ENCODE data around the gene PLXND1. TPM values are rescaled to one million over a fixed set of nuclear protein-coding genes. Genes with fewer than 3 reads are reported as not detected.
A peak's percentile ranks its signal among the peaks of the same experiment; 100 is the strongest.

Gene PLXND1
- total and polyA plus RNA-seq, 9 donors: 91.2 to 175 (median 141) TPM

- Histone ChIP-seq H3K27ac (ENCODE audit: low read length) (no peak overlapping the region), H3K9me3 (replicated peaks; ENCODE audit: control insufficient read depth, low read depth, low read length) (no peaks in the 10 kb centered on the region), H3K4me1 (ENCODE audit: control insufficient read depth, insufficient read depth, low read length) (peaks cover 40% of the 10 kb centered on the region), H3K4me3 (ENCODE audit: low read length) (no peak overlapping the region), H3K36me3 (ENCODE audit: control insufficient read depth, insufficient read depth, low read length) (peaks cover 72% of the 10 kb centered on the region), H3K27me3 (ENCODE audit: control insufficient read depth, insufficient read depth, low read length) (no peaks in the 10 kb centered on the region)
- WGBS (ENCODE audit: insufficient coverage): 70% methylated on average over 2 of the region's 6 CpGs
- no peak for DNase-seq
These were observed 38.5 kb downstream of the PLXND1 start for GRCh38 chr3:129567939-129568338.

GRCh38 chr3:129567176-129567705 is 39.2 kb downstream of the PLXND1 start:
- H3K4me1 ChIP-seq (ENCODE audit: control insufficient read depth, insufficient read depth, low read length): peaks cover 40% of the 10 kb centered on the region
- H3K36me3 ChIP-seq (ENCODE audit: control insufficient read depth, insufficient read depth, low read length): peaks cover 72% of the 10 kb centered on the region
- peak overlapping the region; percentile 62 for H3K27ac ChIP-seq (ENCODE audit: low read length)
- DNase-seq: peak; percentile 84
- H3K9me3 ChIP-seq (replicated peaks; ENCODE audit: control insufficient read depth, low read depth, low read length): no peaks in the 10 kb centered on the region
- WGBS (ENCODE audit: insufficient coverage): 35% methylated on average over 13 of the region's 18 CpGs
- H3K4me3 ChIP-seq (ENCODE audit: low read length): no peak overlapping the region
- no peaks in the 10 kb centered on the region for H3K27me3 ChIP-seq (ENCODE audit: control insufficient read depth, insufficient read depth, low read length)

- Histone ChIP-seq H3K4me1 (ENCODE audit: control insufficient read depth, insufficient read depth, low read length) (peaks cover 53% of the 10 kb centered on the region), H3K9me3 (replicated peaks; ENCODE audit: control insufficient read depth, low read depth, low read length) (no peaks in the 10 kb centered on the region), H3K27ac (ENCODE audit: low read length) (no peak overlapping the region), H3K4me3 (ENCODE audit: low read length) (no peak overlapping the region), H3K27me3 (ENCODE audit: control insufficient read depth, insufficient read depth, low read length) (no peaks in the 10 kb centered on the region), H3K36me3 (ENCODE audit: control insufficient read depth, insufficient read depth, low read length) (peaks cover 67% of the 10 kb centered on the region)
- no peak for DNase-seq
- WGBS (ENCODE audit: insufficient coverage): 86% methylated on average over 2 of the region's 7 CpGs
These were observed 40.6 kb downstream of the PLXND1 start for GRCh38 chr3:129565902-129566301.

DNA sequence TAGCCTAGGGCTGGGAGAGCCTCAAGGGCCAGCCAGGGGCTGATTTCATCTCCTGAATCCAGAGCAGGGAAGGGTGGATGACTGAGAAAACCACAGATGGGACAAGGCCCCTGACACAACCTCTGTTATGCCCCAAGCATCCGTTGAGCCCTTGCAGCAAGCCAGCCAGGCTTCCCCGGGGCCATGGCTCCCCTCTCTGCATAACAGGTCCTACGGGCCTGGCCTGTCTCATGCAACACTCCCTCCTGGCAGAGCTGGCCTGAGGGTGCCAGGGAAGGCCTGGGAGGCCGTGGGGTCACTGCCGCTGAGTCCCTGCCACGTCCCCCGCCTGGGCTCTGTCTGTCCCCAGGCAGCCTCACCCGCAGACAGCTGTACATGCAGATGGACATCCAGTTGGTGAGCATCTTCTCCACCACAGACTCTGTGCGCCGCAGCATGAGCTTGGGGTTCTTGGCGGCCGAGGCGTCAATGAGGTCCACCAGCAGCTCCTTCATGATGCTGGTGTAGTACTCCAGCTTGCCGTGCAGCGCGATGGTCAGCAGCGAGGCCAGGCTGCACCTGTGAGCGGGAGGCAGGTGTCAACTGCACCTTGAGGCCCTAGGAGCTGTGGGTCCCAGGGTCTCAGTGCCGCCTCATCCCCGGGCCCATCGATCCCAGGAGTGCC is 41.4 kb downstream of the PLXND1 start:
- DNase-seq: no peak
- WGBS (ENCODE audit: insufficient coverage): 83% methylated on average over 18 of the region's 21 CpGs
- peaks cover 61% of the 10 kb centered on the region for H3K4me1 ChIP-seq (ENCODE audit: control insufficient read depth, insufficient read depth, low read length)

DNA sequence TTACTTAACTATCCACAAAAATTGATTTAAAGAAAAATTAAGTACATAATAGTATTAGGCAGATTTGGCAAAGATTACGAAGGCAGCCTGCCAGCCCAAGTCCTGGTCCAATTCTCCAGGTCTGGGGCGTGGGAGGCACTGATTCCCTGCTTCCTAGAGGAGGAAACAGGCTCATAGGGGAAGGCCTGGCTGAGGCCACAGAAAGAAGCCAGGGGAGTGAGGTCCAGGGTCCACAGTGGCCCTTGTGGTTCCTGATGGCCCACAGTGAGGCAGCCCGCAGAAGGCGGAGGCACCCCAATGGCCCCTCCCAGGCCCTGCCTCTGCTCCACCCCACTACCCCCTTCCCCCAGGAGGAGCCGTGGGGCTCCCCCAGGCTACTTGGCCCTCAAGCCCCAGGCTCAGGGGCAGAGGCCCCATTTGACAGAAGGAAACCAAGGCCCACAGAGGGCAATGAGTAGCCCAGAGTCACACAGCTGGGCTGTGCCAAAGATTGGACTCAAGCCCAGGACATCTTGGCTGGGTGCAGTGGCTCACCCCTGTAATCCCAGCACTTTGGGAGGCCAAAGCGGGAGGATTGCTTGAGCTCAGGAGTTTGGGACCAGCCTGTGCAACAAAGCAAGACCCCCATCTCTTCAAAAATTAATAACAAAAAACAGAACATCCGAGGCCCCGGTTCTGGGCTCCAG is 42.5 kb downstream of the PLXND1 start:
- DNase-seq: no peak
- H3K27me3 ChIP-seq (ENCODE audit: control insufficient read depth, insufficient read depth, low read length): no peaks in the 10 kb centered on the region
- WGBS (ENCODE audit: insufficient coverage): 49% methylated on average over 6 of the region's 8 CpGs
- no peak overlapping the region for H3K4me3 ChIP-seq (ENCODE audit: low read length)
- peaks cover 65% of the 10 kb centered on the region for H3K36me3 ChIP-seq (ENCODE audit: control insufficient read depth, insufficient read depth, low read length)
- H3K4me1 ChIP-seq (ENCODE audit: control insufficient read depth, insufficient read depth, low read length): peaks cover 72% of the 10 kb centered on the region
- no peak overlapping the region for H3K27ac ChIP-seq (ENCODE audit: low read length)
- no peaks in the 10 kb centered on the region for H3K9me3 ChIP-seq (replicated peaks; ENCODE audit: control insufficient read depth, low read depth, low read length)

More for the DNA sequence above, 41.4 kb downstream of the PLXND1 start:
- Histone ChIP-seq H3K27me3 (ENCODE audit: control insufficient read depth, insufficient read depth, low read length) (no peaks in the 10 kb centered on the region), H3K9me3 (replicated peaks; ENCODE audit: control insufficient read depth, low read depth, low read length) (no peaks in the 10 kb centered on the region), H3K4me3 (ENCODE audit: low read length) (no peak overlapping the region), H3K27ac (ENCODE audit: low read length) (no peak overlapping the region), H3K36me3 (ENCODE audit: control insufficient read depth, insufficient read depth, low read length) (peaks cover 61% of the 10 kb centered on the region)

GRCh38 chr3:129563332-129563731 is 43.1 kb downstream of the PLXND1 start:
- DNase-seq: no peak
- H3K27me3 ChIP-seq (ENCODE audit: control insufficient read depth, insufficient read depth, low read length): no peaks in the 10 kb centered on the region
- H3K9me3 ChIP-seq (replicated peaks; ENCODE audit: control insufficient read depth, low read depth, low read length): no peaks in the 10 kb centered on the region
- 75% methylated on average over 11 of the region's 12 CpGs for WGBS (ENCODE audit: insufficient coverage)
- no peak overlapping the region for H3K4me3 ChIP-seq (ENCODE audit: low read length)
- peaks cover 79% of the 10 kb centered on the region for H3K4me1 ChIP-seq (ENCODE audit: control insufficient read depth, insufficient read depth, low read length)
- no peak overlapping the region for H3K27ac ChIP-seq (ENCODE audit: low read length)
- H3K36me3 ChIP-seq (ENCODE audit: control insufficient read depth, insufficient read depth, low read length): peaks cover 70% of the 10 kb centered on the region

DNA sequence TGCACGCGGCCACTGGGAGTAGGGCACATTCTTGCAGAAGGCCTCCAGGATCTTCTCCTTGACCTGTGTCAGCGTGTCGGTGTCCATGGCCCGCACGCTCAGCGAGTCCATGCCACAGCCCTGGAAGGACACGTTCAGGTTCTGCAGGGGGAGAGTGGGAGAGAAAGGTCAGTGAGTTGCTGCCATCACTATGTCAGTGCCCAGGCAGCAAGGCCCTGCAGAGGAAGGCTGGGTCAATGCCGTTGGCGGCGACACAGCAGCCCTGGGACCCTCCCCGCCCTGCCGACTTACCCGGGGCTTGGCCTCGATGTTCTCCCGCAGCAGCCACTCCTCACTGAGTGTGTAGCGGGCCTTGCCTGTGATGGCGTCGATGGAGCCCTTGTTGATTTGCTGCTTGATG is 43.7 kb downstream of the PLXND1 start:
- 78% methylated on average over 19 of the region's 19 CpGs for WGBS (ENCODE audit: insufficient coverage)
- Histone ChIP-seq H3K4me3 (ENCODE audit: low read length) (no peak overlapping the region), H3K36me3 (ENCODE audit: control insufficient read depth, insufficient read depth, low read length) (peaks cover 75% of the 10 kb centered on the region), H3K27ac (ENCODE audit: low read length) (no peak overlapping the region), H3K27me3 (ENCODE audit: control insufficient read depth, insufficient read depth, low read length) (no peaks in the 10 kb centered on the region), H3K9me3 (replicated peaks; ENCODE audit: control insufficient read depth, low read depth, low read length) (no peaks in the 10 kb centered on the region), H3K4me1 (ENCODE audit: control insufficient read depth, insufficient read depth, low read length) (peaks cover 83% of the 10 kb centered on the region)
- DNase-seq: no peak

GRCh38 chr3:129561619-129562248 is 44.7 kb downstream of the PLXND1 start:
- Histone ChIP-seq H3K27me3 (ENCODE audit: control insufficient read depth, insufficient read depth, low read length) (no peaks in the 10 kb centered on the region), H3K36me3 (ENCODE audit: control insufficient read depth, insufficient read depth, low read length) (peaks cover 73% of the 10 kb centered on the region), H3K4me1 (ENCODE audit: control insufficient read depth, insufficient read depth, low read length) (peaks cover 83% of the 10 kb centered on the region), H3K27ac (ENCODE audit: low read length) (peak overlapping the region; percentile 71), H3K9me3 (replicated peaks; ENCODE audit: control insufficient read depth, low read depth, low read length) (no peaks in the 10 kb centered on the region), H3K4me3 (ENCODE audit: low read length) (no peak overlapping the region)
- 84% methylated on average over 9 of the region's 18 CpGs for WGBS (ENCODE audit: insufficient coverage)
- no peak for DNase-seq

DNA sequence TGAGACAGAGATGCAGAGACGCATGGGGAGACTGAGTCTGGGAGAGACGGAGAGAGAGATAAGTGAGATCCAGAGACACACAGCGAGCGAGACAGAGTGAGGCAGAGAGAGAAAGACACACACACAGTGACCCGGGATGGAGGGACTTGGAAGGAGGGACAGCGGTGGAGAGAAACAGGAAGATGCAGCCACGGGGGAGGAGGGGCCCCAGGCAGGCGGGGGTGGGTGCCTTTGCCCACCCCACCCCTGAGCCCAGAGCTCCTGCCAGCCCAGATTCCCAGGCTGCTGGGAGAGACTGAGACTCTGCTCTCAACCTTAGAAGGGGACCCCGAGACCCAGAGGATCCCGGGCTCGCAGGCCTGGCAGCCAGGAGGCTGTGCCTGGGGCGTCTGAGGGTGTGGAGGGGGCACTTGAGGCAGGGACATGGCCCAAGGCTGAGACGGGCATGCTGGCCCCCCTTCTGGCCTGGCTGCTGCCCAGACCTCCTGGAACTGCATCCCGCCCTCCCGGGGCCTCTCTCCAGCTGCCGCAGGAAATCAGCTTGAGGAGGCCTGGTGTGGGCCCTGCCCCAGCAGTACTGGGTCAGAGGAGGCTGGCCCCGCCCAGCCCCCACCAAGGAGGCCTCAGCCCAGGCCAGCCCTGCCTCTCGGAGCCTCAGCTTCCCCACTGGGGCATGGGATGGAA is 45.4 kb downstream of the PLXND1 start:
- Histone ChIP-seq H3K4me3 (ENCODE audit: low read length) (no peak overlapping the region), H3K27me3 (ENCODE audit: control insufficient read depth, insufficient read depth, low read length) (no peaks in the 10 kb centered on the region), H3K36me3 (ENCODE audit: control insufficient read depth, insufficient read depth, low read length) (peaks cover 72% of the 10 kb centered on the region), H3K4me1 (ENCODE audit: control insufficient read depth, insufficient read depth, low read length) (peaks cover 83% of the 10 kb centered on the region), H3K9me3 (replicated peaks; ENCODE audit: control insufficient read depth, low read depth, low read length) (no peaks in the 10 kb centered on the region), H3K27ac (ENCODE audit: low read length) (peak overlapping the region; percentile 71)
- 16% methylated on average over 17 of the region's 18 CpGs for WGBS (ENCODE audit: insufficient coverage)
- DNase-seq: peak; percentile 91

All from muscle of leg (tissue), 11 donors.